Amygdala (tissue), 56 donors: ENCODE results near the gene TPO.
"Not testable (repeated sequence)": the region's sequence is repeated elsewhere in the genome, so short reads cannot be mapped to it uniquely, and the experiment has no call there.

ENCODE experiments used
- DNase-seq, 56 donors: peaks; one replicate each; lab custom pipeline; 2025; lab: John Stamatoyannopoulos, UW

The TPO gene

GRCh38 chr2:1498176-1498575, 84.9 kb downstream of the TPO start:
- no peak for DNase-seq

GRCh38 chr2:1499033-1499795, 86.0 kb downstream of the TPO start:
- no peak for DNase-seq

- DNase-seq = no peak
These were observed 88.0 kb downstream of the TPO start for GRCh38 chr2:1501038-1501851.

- DNase-seq = no peak
These were observed 88.7 kb downstream of the TPO start for GRCh38 chr2:1501991-1502390.

GRCh38 chr2:1502891-1503304, 89.6 kb downstream of the TPO start:
- DNase-seq = no peak

- DNase-seq = no peak
These were observed 90.4 kb downstream of the TPO start for GRCh38 chr2:1503471-1504310.

GRCh38 chr2:1504311-1504750, 91.1 kb downstream of the TPO start:
- no peak for DNase-seq

- no peak for DNase-seq
These were observed 91.8 kb downstream of the TPO start for GRCh38 chr2:1505031-1505441.

- no peak for DNase-seq
These were observed 96.2 kb downstream of the TPO start for GRCh38 chr2:1509271-1510065.

GRCh38 chr2:1510176-1510575, 96.9 kb downstream of the TPO start:
- DNase-seq = no peak

GRCh38 chr2:1511455-1511854, 98.2 kb downstream of the TPO start:
- DNase-seq = no peak

- no peak for DNase-seq
These were observed 99.3 kb downstream of the TPO start for GRCh38 chr2:1512321-1513289.

GRCh38 chr2:1514391-1515072, 101.3 kb downstream of the TPO start:
- DNase-seq = no peak

GRCh38 chr2:1515073-1515430, 101.8 kb downstream of the TPO start:
- DNase-seq = no peak

- DNase-seq = no peak
These were observed 102.9 kb downstream of the TPO start for GRCh38 chr2:1515986-1516797.

GRCh38 chr2:1516798-1517060, 103.5 kb downstream of the TPO start:
- no peak for DNase-seq

- DNase-seq = not testable (repeated sequence)
These were observed 104.0 kb downstream of the TPO start for GRCh38 chr2:1517291-1517690.

GRCh38 chr2:1517786-1518185, 104.5 kb downstream of the TPO start:
- DNase-seq = no peak
